Measurements from ENCODE around the gene CHST10. TPM values are rescaled to one million over a fixed set of nuclear protein-coding genes. Genes with fewer than 3 reads are reported as not detected.
"Not testable (repeated sequence)": the region's sequence is repeated elsewhere in the genome, so short reads cannot be mapped to it uniquely, and the experiment has no call there.

The CHST10 gene
- total and polyA plus RNA-seq, 8 donors, result 1.7 to 6.5 (median 3.8) TPM

DNA sequence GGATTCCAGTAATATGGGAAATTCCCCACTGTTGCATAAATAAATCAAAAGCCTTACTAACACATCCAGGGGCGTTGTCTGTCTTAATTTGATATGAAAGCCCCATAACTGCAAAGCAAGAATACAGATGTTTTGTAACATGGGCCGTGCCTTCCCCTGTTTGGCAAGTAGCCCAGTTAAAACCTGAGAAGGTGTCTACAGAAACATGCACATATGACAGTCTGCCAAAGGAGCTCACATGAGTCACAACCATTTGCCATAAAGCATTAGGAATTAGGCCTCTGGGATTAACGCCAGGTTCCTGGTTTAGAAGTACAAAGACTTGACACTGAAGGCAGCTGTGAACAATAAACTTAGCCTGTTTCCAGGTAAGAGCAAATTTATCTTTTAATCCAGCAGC is 52.0 kb downstream of the CHST10 start:
- Histone ChIP-seq H3K27me3 (no peaks in the 10 kb centered on the region), H3K9me3 (no peaks in the 10 kb centered on the region), H3K27ac (peak overlapping the region in 1 of 4 donors; percentile 15), H3K4me1 (no peaks in the 10 kb centered on the region), H3K36me3 (no peaks in the 10 kb centered on the region), H3K4me3 (no peak overlapping the region)
- no peak for FAIRE-seq
- WGBS, 2 donors, result 43 to 48% methylated on average over 3 of the region's 3 CpGs
- TF ChIP-seq, protein P1, sequence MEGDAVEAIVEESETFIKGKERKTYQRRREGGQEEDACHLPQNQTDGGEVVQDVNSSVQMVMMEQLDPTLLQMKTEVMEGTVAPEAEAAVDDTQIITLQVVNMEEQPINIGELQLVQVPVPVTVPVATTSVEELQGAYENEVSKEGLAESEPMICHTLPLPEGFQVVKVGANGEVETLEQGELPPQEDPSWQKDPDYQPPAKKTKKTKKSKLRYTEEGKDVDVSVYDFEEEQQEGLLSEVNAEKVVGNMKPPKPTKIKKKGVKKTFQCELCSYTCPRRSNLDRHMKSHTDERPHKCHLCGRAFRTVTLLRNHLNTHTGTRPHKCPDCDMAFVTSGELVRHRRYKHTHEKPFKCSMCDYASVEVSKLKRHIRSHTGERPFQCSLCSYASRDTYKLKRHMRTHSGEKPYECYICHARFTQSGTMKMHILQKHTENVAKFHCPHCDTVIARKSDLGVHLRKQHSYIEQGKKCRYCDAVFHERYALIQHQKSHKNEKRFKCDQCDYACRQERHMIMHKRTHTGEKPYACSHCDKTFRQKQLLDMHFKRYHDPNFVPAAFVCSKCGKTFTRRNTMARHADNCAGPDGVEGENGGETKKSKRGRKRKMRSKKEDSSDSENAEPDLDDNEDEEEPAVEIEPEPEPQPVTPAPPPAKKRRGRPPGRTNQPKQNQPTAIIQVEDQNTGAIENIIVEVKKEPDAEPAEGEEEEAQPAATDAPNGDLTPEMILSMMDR (IDR thresholded peaks at IDR 0.05), result no peak
- peak in 2 of 4 donors; percentile 63 to 72 for ATAC-seq
- intact Hi-C loops (cut with DNase I), result no loop called here
- peak in 3 of 6 donors; percentile 48 to 71 (median 64) for DNase-seq

DNA sequence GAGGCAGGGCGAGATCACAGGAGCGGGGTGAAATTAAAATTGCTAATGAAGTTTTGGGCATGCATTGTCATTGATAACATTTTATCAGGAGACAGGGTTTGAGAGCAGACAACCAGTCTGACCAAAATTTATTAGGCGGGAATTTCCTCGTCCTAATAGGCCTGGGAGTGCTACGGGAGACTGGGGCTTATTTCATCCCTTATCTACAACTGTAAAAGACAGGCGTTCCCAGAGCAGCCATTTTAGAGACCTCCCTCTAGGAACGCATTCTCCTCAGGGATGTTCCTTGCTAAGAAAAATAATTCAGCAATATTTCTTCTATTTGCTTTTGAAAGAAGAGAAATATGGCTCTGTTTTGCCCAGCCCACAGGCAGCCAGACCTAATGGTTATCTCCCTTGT is 55.2 kb downstream of the CHST10 start:
- H3K36me3 ChIP-seq; FAIRE-seq; intact Hi-C loops (cut with DNase I); H3K27ac ChIP-seq; DNase-seq; H3K27me3 ChIP-seq; H3K4me3 ChIP-seq; ATAC-seq; H3K4me1 ChIP-seq; H3K9me3 ChIP-seq: not testable (repeated sequence)
- WGBS, 2 donors, result 87 to 93% methylated on average over 7 of the region's 7 CpGs

- Histone ChIP-seq H3K36me3 (no peaks in the 10 kb centered on the region), H3K4me1 (no peaks in the 10 kb centered on the region), H3K27ac (no peak overlapping the region), H3K27me3 (no peaks in the 10 kb centered on the region), H3K9me3 (no peaks in the 10 kb centered on the region), H3K4me3 (no peak overlapping the region)
- FAIRE-seq (no peak), DNase-seq (no peak), ATAC-seq (no peak)
- intact Hi-C loops (cut with DNase I), result no loop called here
- TF ChIP-seq, protein P1 (IDR thresholded peaks at IDR 0.05), result no peak
Measured at GRCh38 chr2:100359576-100359975, 57.9 kb downstream of the CHST10 start.

GRCh38 chr2:100358554-100358953 is 58.9 kb downstream of the CHST10 start:
- FAIRE-seq (no peak), DNase-seq (no peak), ATAC-seq (no peak)
- TF ChIP-seq, protein P1 (IDR thresholded peaks at IDR 0.05), result no peak
- Histone ChIP-seq H3K4me3 (no peak overlapping the region), H3K36me3 (no peaks in the 10 kb centered on the region), H3K27me3 (no peaks in the 10 kb centered on the region), H3K4me1 (no peaks in the 10 kb centered on the region), H3K27ac (no peak overlapping the region), H3K9me3 (no peaks in the 10 kb centered on the region)
- WGBS, 2 donors, result 81 to 86% methylated on average over 2 of the region's 2 CpGs
- intact Hi-C loops (cut with DNase I), result no loop called here

GRCh38 chr2:100352521-100352920 is 64.9 kb downstream of the CHST10 start:
- Histone ChIP-seq H3K27ac (no peak overlapping the region), H3K9me3 (no peaks in the 10 kb centered on the region), H3K27me3 (no peaks in the 10 kb centered on the region), H3K4me3 (no peak overlapping the region), H3K4me1 (no peaks in the 10 kb centered on the region), H3K36me3 (no peaks in the 10 kb centered on the region)
- WGBS, 2 donors, result 67 to 69% methylated on average over 7 of the region's 7 CpGs
- no peak for ATAC-seq
- DNase-seq, result no peak
- TF ChIP-seq, protein P1 (IDR thresholded peaks at IDR 0.05), result no peak
- intact Hi-C loops (cut with DNase I), result no loop called here
- FAIRE-seq, result no peak

Data from pancreas (tissue), 10 donors.